HL-60/S4 treated with phorbol 12-myristate 13-acetate at 8.2 ng/mL for 4 days and 3 days (cell line): ENCODE data around the gene BBS12.

Source experiments
- in situ Hi-C: fragments of 300-500 bp; cut with MboI; formaldehyde crosslinking; loops from 2 replicates; pipeline ENCODE4 v1.15.0; 2022; ENCODE audit warnings: low sequenced_read_pairs

Gene BBS12

DNA sequence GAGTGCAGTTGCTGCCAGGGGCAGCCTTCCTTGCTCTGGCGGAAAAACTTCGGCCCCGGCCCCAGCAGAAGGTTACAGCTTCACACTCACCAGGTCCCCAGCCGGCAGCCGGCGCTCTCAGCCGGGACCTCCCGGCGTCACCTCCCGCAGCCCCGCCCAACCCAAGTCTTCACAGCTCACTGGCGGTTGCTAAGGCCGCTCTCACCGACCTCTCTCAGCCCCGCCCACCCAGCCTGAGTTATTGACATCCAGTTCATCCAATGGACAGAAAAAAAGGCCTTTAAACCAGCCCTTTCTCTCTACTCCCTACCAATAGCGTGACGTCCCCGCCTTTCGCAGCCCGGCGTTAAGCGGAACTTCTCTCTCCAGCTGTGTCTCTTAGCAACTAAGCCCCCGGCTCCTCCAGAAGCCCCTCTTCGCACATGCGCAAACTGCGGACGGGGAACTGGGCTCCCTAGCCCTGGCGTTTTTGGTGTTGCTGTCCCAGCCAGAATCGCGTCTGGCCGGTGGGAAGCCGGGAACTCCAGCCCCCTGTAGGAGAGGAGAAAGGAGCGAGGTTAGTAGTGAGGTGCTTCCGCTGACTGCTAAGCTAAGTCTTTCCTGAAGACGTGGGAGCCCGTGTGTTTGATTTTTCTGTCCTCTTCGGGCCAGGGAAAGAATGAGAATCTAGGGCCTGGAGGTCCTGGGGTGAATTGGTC lies at the start of gene BBS12:
Gene BBS12 (plus strand): TSS at position 376 of the 698 bp plus-strand sequence. CDS start 9,189 bp downstream, outside the sequence.
- in situ Hi-C loops, result no loop called here

DNA sequence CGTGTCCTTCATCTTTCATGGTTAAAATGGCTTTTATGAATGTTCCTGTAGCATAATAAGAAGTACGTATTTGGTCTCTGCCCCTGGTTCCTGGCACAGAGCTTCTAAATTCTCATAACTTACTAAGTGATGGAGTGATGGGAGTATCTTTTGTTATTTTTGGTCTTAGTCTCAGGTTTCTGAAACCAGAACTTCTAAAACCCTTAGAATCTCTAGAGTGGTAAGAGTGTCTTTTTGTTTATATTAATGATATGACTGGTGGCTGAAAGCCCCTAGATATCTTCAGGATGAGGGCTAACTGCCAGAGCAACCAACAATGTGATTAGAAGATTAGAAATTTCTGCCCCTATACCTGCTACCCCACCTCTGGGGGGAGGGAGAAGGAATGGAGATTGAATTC lies 45.8 kb upstream of the BBS12 start:
- in situ Hi-C loops, result no loop called here

DNA sequence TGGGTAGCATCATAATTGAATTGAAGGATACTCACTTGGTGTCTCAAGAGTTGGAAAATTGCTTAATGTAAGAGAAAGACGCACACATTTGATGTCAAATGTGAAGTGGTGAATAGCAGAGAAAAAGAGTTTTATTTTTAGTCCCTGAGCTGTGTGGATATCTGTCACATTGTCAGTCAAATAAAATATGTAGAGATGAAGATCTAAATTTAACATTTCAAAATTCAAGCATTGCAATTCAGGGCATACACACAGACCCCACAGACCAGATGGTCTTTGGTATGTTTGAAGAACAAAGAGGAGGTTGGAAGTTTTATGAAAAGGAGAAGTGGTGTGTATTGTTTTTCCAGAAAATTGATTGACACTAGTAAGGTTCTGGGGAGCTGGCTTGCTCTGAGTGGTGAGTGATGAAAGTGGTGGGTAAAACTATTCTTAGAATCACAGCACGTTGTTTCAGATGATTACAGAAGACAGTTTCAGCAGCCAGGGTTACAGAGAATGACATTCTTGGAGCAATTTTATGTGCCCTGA lies 44.9 kb upstream of the BBS12 start:
- in situ Hi-C loops, result no loop called here

DNA sequence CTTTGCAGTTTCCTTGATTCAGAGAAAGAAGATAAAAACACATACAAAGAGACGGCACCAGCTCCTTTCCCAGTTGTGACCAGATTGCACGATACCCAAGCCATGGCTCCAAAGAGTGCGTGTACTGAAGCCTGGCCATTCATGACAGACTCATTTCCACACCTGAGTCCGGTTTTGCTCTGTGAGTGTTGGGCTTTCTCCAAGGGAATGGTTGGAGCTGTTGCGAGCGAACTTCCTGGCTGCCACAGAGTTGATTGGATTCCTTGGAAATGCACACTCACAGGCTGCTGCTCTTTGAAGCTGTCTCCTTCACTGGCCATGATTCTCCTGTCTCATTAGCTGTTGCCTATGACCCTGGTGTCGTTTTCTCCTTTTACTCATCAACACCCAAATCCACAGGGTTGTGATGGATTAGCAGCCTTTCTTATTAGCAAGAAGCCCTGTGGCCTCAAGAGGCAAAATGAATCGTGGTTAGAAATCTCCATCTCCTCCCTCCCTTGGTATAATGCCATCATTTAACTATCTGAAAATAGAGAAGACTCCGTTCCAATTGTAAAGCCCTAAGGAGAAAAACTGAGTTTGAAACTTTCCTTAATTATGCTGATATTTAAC lies 43.9 kb upstream of the BBS12 start:
- in situ Hi-C loops, result no loop called here

DNA sequence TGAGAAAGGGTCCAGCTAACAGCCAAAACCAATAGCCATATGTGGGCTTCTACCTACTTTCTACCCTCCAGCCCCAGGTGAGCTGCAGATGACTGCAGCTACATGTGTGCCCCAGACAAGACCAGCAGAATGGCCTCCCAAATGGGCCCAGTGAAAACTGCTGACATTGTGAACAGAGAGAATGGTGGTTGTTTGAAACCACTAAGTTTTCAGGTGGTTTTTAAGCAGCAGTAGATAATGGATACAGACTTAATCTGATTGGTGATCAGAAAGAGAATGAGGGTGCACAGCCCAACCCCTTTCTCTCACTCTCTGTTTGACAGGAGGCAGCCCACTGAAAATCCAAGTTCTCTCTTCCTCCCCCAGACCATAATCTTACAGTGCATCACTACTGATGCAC lies 42.5 kb upstream of the BBS12 start:
- in situ Hi-C loops, result no loop called here

DNA sequence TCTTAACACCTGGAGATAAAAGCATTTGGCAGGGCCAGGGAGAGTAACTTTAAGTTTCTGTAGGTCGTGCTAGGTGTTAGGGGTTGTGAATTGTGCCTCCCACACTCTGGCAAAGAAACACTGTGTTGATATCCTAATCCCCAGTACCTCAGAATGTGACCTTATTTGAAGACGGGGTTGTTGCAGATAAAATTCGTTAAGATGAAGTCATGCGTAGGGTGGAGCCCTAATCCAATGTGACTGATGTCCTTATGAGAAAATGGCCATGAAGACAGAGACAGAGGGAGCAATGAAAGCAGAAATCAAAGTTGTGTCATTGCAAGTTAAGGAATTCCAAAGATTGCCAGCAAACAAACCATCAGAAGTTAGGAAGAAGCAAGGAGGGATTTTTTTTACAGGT lies 40.5 kb upstream of the BBS12 start:
- in situ Hi-C loops, result no loop called here

DNA sequence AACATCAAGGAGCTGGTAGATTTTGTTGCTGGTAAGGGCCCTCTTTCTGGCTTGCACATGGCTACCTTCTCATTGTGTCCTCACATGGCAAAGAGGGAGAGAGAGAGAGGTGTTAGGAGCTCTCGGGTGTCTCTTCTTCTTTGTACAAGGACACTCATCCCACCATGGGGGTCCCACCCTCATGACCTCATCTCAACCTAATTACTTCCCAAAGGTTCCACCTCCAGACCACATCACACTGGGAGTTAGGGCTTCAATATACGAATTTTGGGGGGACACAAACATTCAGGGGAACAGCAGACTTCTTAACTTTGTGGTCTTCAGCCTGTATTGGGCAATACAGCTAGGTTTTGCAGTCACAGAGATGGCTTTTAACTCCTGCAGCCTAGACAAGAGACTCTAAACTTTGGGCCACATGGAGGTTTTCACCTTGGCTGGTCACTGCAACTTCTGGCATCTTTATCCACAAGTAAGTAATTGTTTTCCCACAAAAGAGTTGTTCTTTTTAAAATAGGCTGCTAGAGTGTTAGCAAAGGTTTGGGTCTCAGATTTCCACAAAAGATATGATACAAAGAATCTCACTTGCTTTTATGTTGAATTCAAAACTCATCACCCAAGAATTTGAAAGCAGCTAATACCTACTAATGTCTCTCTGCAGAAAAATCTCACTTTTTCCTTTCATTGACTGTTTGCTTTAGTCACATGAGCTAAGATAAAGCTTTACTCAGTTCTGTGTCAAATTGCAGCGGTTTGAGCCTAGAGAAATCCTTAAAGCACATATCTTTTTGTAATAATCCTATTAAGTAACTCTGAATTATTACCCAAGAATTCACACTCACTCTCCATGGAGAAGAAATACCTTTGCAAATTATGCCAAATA lies 39.6 kb upstream of the BBS12 start:
- in situ Hi-C loops, result no loop called here

DNA sequence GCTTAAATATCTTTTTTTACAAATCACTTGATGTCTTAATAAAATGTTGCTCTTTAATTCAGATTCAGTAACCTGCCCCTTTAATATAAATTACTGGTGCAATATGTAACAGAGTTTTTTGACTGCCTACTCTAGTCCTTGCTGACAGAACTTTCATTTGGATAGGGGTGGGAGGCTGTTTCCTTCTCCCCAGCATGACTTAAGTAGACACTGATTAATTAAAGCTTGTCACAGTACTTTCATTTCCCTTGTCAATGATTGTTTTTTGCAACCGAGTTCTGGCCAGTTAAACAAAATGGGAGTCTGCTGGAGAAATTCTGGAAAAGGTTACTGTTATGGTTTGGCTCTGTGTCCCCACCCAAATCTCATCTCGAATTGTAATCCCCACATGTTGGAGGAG lies 37.3 kb upstream of the BBS12 start:
- in situ Hi-C loops, result no loop called here

DNA sequence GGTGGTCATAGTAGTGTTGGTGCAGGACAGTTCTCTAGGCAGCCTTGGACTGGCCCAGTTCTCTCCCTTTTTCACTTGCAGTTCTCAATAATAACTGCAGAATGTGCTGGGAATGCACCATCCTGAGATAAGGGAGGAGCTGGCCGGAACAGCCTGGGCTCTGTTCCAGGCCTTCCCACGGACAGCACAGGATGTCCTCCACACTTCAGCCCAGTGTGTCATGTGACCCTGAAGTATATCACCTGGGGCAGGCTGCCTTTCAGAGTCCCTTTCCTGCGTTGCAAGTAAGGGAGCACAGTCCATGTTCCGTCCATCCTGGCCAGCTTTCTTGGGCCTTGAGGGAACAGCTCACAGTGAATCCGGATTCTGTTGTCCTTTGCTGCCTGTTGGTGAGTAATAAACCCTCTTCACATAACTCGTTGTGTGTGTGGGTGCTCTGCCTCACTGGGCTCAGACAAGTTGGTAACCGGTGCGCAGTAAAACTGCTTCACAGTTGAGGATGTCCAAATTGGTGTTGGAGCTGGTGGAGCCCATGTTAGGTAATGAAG lies 32.3 kb upstream of the BBS12 start:
- in situ Hi-C loops, result no loop called here

DNA sequence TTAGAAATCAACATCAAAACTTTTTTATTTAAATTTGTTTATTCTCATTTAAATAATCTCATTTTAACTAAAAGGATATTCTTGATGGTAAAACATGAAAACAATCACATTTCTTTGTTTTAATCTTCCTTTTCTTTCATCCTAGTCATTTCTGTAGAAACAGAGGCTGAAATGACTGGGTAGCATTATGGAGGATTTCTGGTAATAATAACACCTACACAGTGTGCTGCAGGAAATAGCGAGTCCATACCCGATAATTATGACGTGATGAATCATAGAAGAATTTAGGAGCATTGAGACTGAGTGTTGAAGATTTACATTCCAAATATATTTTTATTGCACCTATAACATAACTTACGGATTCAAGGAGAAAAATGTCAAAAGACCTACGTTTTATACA lies 31.4 kb upstream of the BBS12 start:
- in situ Hi-C loops, result no loop called here

DNA sequence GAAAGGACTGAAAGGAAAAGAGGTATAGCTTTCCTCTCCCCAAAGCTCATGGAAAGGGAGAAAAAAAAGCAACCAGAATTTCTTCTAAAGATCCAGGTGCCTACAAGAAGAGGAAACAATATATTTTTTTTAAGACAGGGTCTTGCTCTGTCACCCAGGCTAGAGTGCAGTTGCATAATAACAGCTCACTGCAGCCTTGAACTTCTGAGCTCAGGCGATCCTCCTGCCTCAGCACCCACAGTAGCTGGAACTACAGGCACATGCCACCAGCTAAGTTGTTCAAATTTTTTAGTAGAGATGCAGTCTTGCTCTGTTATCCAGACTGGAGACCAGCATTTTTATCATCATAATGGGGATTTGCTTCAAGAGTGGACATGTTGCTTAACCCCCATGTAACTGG lies 30.5 kb upstream of the BBS12 start:
- in situ Hi-C loops, result no loop called here

DNA sequence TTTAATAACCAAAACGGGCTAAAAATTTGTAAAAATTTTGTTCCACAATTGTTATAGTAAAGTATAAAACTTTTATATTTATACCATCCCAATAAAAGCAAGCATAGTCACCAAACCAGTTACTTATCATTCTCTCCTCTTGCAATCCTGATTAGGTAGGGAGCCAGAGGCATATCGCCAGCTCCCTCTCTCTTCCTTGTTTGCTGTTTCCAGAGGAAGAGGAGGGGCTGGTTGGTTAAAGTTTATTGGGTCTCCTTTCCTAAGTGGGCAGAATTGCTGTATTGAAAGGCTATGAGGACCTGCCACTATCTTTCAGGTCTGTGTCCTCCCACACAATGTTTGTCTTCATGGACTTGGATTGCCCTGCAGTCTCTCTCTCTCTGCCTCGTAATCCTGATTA lies 29.6 kb upstream of the BBS12 start:
- in situ Hi-C loops, result no loop called here

DNA sequence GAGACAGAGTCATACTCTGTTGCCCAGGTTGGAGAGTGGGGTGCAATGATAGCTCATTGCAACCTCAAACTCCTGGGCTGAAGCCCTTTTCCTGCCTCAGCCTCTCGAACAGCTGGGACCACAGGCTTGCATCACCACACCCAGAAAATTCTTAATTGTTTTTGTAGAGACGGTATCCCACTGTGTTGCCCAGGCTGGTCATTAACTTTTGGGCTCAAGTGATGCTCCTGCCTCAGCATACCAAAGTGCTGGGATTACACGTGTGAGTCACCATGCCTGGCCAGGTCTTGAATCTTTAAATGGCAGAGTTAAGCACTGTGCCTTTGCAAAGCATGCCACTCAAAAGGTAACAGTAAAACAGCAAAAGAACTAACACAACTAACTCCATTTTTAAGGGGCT lies 28.6 kb upstream of the BBS12 start:
- in situ Hi-C loops, result no loop called here

DNA sequence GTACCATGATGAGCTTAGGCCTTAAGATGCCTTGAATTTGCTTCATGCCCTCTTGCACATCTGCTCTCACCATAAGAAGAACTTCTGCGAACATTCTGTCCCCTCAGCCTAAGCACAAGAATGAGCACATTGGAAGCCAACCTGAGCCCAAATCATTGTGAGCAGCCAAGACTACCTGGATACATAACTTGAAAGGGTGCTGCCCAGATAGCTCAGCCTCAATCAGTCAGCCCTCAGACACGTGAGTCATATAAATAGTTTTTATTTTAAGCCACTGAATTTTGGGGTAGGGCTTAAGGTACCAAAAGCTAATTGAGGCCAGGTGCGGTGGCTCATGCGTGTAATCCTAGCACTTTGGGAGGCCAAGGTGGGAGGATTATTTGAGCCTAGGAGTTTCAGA lies 27.5 kb upstream of the BBS12 start:
- in situ Hi-C loops, result no loop called here

DNA sequence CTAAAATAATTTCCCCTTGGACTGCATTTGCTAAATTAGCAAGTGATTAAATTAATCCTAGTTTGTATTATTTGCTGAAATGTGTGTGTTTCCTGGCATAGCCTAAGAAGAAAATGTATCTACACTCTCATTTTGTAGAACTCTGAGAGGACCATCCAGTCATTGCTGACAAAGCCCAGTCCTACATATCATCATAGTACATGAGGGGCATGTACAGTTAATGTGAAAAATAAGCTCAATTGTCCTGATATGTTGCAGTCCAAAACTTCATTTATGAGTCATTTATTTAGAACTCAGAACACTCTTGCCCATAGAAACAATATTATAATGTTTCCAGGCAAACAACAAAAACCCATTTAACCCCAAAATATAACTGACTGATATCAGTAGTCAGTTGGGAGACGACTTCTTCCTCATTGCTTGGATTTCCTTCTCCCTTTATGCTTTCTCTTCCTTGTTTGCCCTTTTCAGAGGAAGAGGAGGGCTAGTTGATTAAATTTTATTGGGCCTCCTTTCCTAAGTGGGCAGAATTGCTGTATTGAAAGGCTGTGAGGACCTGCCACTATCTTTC lies 26.9 kb upstream of the BBS12 start:
- in situ Hi-C loops, result no loop called here

DNA sequence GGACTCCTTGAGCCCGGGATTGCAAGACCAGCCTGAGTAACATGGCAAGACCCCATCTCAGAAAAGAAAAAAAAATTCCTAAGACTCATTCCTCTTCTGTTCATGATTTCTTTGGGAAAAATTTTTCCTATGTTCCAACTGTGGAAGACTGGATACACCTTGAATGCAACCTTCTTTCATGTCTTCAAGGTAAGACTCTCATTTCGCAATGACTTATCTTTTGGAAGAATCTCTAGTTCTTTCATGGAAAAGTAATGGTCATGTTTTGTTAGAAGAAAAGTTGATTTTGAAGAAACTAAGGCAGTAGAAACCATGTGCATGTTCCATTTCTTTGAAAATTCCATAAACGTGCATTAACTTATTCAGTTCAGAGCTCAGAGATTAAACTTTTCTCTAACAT lies 26.0 kb upstream of the BBS12 start:
- in situ Hi-C loops, result no loop called here

DNA sequence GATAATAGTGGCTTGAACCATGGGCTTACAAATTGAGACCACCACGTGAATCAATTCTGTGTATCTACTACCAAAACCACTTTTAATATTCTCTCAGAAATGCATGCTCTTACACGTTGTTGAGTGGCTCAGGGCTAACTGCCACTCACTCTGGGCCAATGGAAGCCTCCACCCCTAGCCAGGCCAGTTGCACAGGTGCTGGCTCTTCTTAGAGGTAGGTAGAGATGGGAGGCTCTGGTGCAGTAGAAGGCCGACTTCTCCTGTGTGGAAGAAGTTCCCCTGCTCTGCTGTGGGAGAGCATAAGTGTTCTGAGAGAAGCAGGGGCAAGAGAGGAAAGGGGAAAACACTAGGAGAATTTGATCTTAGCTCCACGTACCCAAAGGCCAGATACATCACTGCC lies 25.0 kb upstream of the BBS12 start:
- in situ Hi-C loops, result no loop called here

DNA sequence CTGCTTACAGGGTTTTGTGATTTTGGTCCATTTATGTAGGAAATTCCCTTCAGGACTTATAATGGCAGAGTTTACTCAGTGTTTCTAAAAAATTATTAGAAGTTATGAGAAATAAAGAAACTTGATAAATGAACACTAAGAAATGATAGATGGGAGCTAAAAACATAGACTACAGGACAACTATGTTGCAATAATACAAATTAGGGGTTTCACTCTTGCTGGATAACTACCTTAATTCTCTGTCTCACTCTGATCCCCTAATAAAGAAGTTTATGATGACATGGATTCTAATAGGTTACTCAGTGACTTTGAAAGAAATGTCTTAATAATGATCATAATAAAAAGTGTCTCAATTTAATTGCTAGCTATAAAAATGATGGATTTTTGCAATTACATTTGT lies 23.3 kb upstream of the BBS12 start:
- in situ Hi-C loops, result no loop called here

DNA sequence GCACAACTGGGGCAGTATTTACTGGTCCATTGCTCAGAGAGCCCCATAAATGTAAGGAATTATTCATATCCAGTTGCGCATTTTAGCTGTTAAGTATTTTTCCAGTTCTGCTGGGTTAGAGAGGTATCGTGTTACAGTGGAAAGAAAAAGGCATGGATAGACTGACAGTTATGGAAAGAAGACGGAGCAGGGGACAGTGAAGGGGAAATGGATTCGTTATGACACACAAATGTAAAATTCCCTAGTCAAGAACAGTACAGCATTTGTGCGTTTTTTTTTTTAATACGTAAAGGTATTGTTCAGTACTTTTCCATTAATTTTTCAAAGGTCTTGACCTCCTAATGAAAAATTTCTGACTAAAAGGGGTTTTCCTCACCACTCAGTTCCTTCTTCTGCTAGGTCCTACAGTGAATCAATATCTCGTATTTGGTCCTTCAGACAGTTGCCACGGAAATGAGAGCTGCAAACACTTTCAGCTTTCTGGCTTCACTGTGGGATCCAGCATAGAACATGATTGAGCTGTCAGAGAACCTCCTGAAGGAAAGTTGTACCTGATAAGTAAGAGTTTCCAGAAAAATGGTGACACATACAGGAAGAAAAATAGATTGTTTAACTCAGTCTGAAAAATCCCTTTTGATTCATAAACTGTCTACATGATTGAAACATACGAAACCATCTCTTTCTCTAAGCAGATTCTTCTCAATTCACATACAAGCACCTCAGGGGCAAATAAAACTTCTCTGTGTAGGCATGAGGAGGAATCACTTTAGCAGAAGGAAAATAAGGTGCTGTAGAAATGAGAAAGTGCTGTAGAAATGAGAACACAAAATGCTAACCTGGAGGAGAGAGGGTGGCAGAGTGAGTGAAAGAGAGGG lies 21.8 kb upstream of the BBS12 start:
- in situ Hi-C loops, result no loop called here

DNA sequence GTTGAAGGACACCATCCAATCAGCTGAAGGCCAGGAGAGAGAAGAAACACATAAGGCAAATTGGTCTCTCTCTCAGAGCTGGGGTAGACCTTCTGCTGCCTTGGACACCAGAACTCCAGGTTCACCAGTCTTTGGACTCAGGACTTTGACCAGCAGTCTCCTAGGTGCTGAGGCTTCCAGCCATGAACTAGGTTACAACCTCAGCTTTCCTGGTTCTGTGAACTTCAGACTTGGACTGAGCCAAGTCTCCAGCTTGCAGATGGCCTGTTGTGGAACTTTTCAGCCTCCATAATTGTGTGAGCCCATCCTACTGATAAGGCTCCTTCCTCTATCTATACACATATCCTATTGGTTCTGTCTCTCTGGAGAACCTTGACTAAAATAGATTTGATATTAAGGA lies 20.6 kb upstream of the BBS12 start:
- in situ Hi-C loops, result no loop called here
